A673 (cell line): Measurements from ENCODE around the gene HMGCL.

Experiments
- CTCF ChIP-seq: fragments of 300-800, 200-600 bp; sonication (generic); conservative IDR thresholded peaks from 2 replicates; pipeline ENCODE4 v1.5.1; 2017; ENCODE audit warnings: low read depth, mild to moderate bottlenecking, antibody characterized with exemption, low read length, moderate library complexity, mixed read lengths
- EZH2 ChIP-seq: fragments of 200-600 bp; sonication (generic); IDR thresholded peaks from 2 replicates; pipeline ENCODE4 v1.6.1; 2017; ENCODE audit warnings: borderline replicate concordance, low read depth, mild to moderate bottlenecking, mixed read lengths, antibody characterized with exemption, low read length; ENCODE audit not compliant: poor library complexity, severe bottlenecking

GRCh38 chr1:23824711-23825075 lies 536 bp downstream of the HMGCL start:
- TF ChIP-seq CTCF (no peak), EZH2 (no peak)
